ENCODE data around the gene PPARA.

DNA sequence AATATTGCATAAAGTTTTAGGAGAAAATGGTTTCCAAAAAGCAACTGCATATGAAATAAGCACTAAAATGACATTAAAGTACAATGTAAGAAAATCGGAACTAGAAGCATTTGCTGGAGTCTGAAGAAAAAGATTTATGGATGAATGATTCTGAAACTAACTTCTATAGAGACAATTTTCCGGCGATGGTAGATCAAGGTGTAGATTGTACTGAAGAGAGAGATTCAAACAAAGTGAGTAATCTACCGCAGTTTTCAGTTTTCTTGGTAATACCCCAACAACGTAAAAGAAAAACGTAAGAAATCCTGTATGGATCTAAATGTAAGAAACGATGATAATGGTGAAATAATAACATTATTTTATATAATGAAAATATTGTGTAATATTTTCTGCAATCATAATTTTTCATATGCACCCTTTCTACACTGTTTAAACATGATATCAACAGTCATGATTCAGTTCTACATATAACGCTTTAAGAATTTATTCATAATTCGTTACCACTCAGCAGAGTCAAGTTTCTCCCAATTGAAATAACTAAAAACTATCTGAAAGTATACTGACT lies 101.6 kb downstream of the PPARA start:
- TF ChIP-seq, protein P1, sequence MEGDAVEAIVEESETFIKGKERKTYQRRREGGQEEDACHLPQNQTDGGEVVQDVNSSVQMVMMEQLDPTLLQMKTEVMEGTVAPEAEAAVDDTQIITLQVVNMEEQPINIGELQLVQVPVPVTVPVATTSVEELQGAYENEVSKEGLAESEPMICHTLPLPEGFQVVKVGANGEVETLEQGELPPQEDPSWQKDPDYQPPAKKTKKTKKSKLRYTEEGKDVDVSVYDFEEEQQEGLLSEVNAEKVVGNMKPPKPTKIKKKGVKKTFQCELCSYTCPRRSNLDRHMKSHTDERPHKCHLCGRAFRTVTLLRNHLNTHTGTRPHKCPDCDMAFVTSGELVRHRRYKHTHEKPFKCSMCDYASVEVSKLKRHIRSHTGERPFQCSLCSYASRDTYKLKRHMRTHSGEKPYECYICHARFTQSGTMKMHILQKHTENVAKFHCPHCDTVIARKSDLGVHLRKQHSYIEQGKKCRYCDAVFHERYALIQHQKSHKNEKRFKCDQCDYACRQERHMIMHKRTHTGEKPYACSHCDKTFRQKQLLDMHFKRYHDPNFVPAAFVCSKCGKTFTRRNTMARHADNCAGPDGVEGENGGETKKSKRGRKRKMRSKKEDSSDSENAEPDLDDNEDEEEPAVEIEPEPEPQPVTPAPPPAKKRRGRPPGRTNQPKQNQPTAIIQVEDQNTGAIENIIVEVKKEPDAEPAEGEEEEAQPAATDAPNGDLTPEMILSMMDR (conservative IDR thresholded peaks at IDR 0.05; ENCODE audit: low read depth, low read length), result no peak
- TF ChIP-seq CEBPB (IDR thresholded peaks at IDR 0.05; ENCODE audit: low read depth, low read length), result no peak
- no peak for TF ChIP-seq POLR2A (IDR thresholded peaks at IDR 0.05; ENCODE audit: low read depth, low read length)
- no peak for TF ChIP-seq SMC3 (IDR thresholded peaks at IDR 0.05; ENCODE audit: low read depth, low read length)
- no peak for TF ChIP-seq FOS (IDR thresholded peaks at IDR 0.05; ENCODE audit: low read depth, low read length)
- TF ChIP-seq, protein P2, sequence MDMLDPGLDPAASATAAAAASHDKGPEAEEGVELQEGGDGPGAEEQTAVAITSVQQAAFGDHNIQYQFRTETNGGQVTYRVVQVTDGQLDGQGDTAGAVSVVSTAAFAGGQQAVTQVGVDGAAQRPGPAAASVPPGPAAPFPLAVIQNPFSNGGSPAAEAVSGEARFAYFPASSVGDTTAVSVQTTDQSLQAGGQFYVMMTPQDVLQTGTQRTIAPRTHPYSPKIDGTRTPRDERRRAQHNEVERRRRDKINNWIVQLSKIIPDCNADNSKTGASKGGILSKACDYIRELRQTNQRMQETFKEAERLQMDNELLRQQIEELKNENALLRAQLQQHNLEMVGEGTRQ (IDR thresholded peaks at IDR 0.05; ENCODE audit: low read depth, low read length), result no peak
- no peak for TF ChIP-seq MXI1 (IDR thresholded peaks at IDR 0.05; ENCODE audit: borderline replicate concordance, low read depth, low read length)
- no peak for TF ChIP-seq BHLHE40 (IDR thresholded peaks at IDR 0.05; ENCODE audit: low read depth, low read length)
- TF ChIP-seq RCOR1 (IDR thresholded peaks at IDR 0.05; ENCODE audit: insufficient replicate concordance, low read length), result no peak
- no peak for TF ChIP-seq RAD21 (IDR thresholded peaks at IDR 0.05; ENCODE audit: low read length)

All from IMR-90 (cell line).